HepG2 (cell line): ENCODE measurements around the gene MIDN. TPM values are rescaled to one million over a fixed set of nuclear protein-coding genes. Genes with fewer than 3 reads are reported as not detected.

Source experiments
- FOXM1 ChIP-seq: sonication (generic); formaldehyde crosslinking; IDR thresholded peaks from 2 replicates; pipeline ENCODE4 v1.5.0; 2020; ENCODE audit warnings: missing genetic modification reagents
- HHEX ChIP-seq: IDR thresholded peaks from 2 replicates; pipeline ENCODE4 v1.6.1; 2016; ENCODE audit warnings: control low read depth
- JUN ChIP-seq: sonication (generic); formaldehyde crosslinking; IDR thresholded peaks from 2 replicates; pipeline ENCODE4 v1.4.0; 2020; ENCODE audit warnings: mild to moderate bottlenecking, missing genetic modification reagents
- KLF13 ChIP-seq: sonication (generic); formaldehyde crosslinking; IDR thresholded peaks from 2 replicates; pipeline ENCODE4 v1.4.0; 2020; ENCODE audit warnings: mild to moderate bottlenecking, missing genetic modification reagents
- NRL ChIP-seq: sonication (generic); formaldehyde crosslinking; IDR thresholded peaks from 2 replicates; pipeline ENCODE4 v1.5.0; 2020; ENCODE audit warnings: missing genetic modification reagents, mild to moderate bottlenecking, moderate library complexity, borderline replicate concordance
- POGZ ChIP-seq: sonication (generic); formaldehyde crosslinking; IDR thresholded peaks from 2 replicates; pipeline ENCODE4 v1.4.0; 2020; ENCODE audit warnings: mild to moderate bottlenecking, missing genetic modification reagents
- PTBP1 ChIP-seq: fragments of 200-400 bp; formaldehyde crosslinking; IDR thresholded peaks from 2 replicates; pipeline ENCODE4 v1.6.1; 2018; ENCODE audit warnings: low read length, low read depth; ENCODE audit not compliant: poor library complexity, severe bottlenecking
- SAP130 ChIP-seq: IDR thresholded peaks from 2 replicates; pipeline ENCODE4 v1.6.1; 2016; ENCODE audit warnings: low read depth
- SMARCC2 ChIP-seq: fragments of 450-650 bp; IDR thresholded peaks from 2 replicates; pipeline ENCODE4 v1.6.1; 2017; ENCODE audit warnings: antibody characterized with exemption, mild to moderate bottlenecking
- SMC3 ChIP-seq: IDR thresholded peaks from 2 replicates; pipeline ENCODE4 v1.6.1; 2011; ENCODE audit warnings: low read length, improper control_type of control experiment
- ZBTB8A ChIP-seq: sonication (generic); formaldehyde crosslinking; IDR thresholded peaks from 2 replicates; pipeline ENCODE4 v1.4.0; 2020; ENCODE audit warnings: mild to moderate bottlenecking, low read depth, missing genetic modification reagents, borderline replicate concordance
- ZNF224 ChIP-seq: sonication (generic); formaldehyde crosslinking; IDR thresholded peaks from 2 replicates; pipeline ENCODE4 v1.5.0; 2020; ENCODE audit warnings: mild to moderate bottlenecking, missing genetic modification reagents
- ZNF317 ChIP-seq: sonication (generic); formaldehyde crosslinking; IDR thresholded peaks from 2 replicates; pipeline ENCODE4 v1.5.0; 2020; ENCODE audit warnings: mild to moderate bottlenecking, missing genetic modification reagents
- ZNF329 ChIP-seq: sonication (generic); formaldehyde crosslinking; IDR thresholded peaks from 2 replicates; pipeline ENCODE4 v1.9.0; 2021; ENCODE audit warnings: low read depth, mild to moderate bottlenecking, missing genetic modification reagents
- ZNF737 ChIP-seq: sonication (generic); formaldehyde crosslinking; IDR thresholded peaks from 2 replicates; pipeline ENCODE4 v1.5.0; 2020; ENCODE audit warnings: missing genetic modification reagents, mild to moderate bottlenecking, borderline replicate concordance
- polyA plus RNA-seq, 8 experiments: library from polyadenylated mRNA; depleted of rRNA in 3 of 8; stranded (reverse) in 7 of 8; unstranded in 1 of 8; fragments of >200 nt; fragmentation: Illumina TruSeq in 4 of 8; extraction: Trizol in 4 of 8; gene quantifications; 2 replicates each; pipeline versions ENCODE4 v1.2.1 to v1.2.3, GENCODE V29; 2011 to 2016; ENCODE audit warnings: low read depth in 4 of 8, missing spikeins in 1 of 8, mixed read lengths in 1 of 8; ENCODE audit not compliant: insufficient read depth in 1 of 8
- total RNA-seq, 5 experiments: library from RNA; depleted of rRNA; stranded (reverse); fragments of >200 nt; fragmentation: Illumina TruSeq; extraction: Trizol; gene quantifications; 2 replicates each; pipeline ENCODE4 v1.2.3, GENCODE V29; 2016; ENCODE audit warnings: low read depth in 1 of 5
- TF ChIP-seq, protein P1 (sequence below): sonication (generic); formaldehyde crosslinking; IDR thresholded peaks from 2 replicates; pipeline ENCODE4 v1.4.0; 2020; ENCODE audit warnings: mild to moderate bottlenecking, low read depth, missing genetic modification reagents
- TF ChIP-seq, protein P2 (sequence below): IDR thresholded peaks from 2 replicates; pipeline ENCODE4 v1.6.1; 2016; ENCODE audit warnings: low read depth
- TF ChIP-seq, protein P3 (sequence below): sonication (generic); formaldehyde crosslinking; IDR thresholded peaks from 2 replicates; pipeline ENCODE4 v1.5.1; 2020; ENCODE audit warnings: mild to moderate bottlenecking, missing genetic modification reagents, moderate library complexity
- TF ChIP-seq, protein P4 (sequence below): sonication (generic); formaldehyde crosslinking; IDR thresholded peaks from 2 replicates; pipeline ENCODE4 v1.8.1; 2023; ENCODE audit warnings: missing genetic modification reagents, inconsistent platforms, borderline replicate concordance
- TF ChIP-seq, protein P5 (sequence below): sonication (generic); formaldehyde crosslinking; IDR thresholded peaks from 2 replicates; pipeline ENCODE4 v1.5.0; 2020; ENCODE audit warnings: mild to moderate bottlenecking, low read depth, missing genetic modification reagents, borderline replicate concordance
- TF ChIP-seq, protein P6 (sequence below): sonication (generic); formaldehyde crosslinking; IDR thresholded peaks from 2 replicates; pipeline ENCODE4 v1.8.0; 2023; ENCODE audit warnings: mild to moderate bottlenecking, missing genetic modification reagents

MIDN gene
- total and polyA plus RNA-seq, 2 of the 13 experiments (the other 11 are each of a cell fraction or from before 2014, with no cell fraction given), result 8.4 to 18.0 TPM

DNA sequence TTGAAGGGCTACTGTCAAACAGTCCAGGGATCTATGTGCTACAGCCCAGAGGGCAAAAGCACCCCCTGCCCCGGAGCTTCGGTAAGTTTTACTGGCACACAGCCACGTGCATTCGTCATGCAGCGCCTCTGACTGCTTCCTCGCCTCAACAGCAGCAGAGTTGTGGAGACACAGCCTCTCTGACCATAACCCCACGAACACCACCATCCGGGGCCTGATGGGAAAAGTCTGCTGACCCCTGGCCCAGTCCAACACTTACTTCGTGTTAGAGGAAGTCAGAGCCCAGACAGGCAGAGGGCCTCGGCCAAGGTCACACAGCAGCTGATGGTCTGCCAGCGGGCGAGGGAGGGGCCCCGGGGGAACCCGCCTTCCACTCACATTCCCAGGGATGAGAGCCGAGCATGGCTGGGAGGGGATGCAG is 15.7 kb upstream of the MIDN start (continued):
- TF ChIP-seq, protein P1, sequence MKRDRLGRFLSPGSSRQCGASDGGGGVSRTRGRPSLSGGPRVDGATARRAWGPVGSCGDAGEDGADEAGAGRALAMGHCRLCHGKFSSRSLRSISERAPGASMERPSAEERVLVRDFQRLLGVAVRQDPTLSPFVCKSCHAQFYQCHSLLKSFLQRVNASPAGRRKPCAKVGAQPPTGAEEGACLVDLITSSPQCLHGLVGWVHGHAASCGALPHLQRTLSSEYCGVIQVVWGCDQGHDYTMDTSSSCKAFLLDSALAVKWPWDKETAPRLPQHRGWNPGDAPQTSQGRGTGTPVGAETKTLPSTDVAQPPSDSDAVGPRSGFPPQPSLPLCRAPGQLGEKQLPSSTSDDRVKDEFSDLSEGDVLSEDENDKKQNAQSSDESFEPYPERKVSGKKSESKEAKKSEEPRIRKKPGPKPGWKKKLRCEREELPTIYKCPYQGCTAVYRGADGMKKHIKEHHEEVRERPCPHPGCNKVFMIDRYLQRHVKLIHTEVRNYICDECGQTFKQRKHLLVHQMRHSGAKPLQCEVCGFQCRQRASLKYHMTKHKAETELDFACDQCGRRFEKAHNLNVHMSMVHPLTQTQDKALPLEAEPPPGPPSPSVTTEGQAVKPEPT (CRISPR knock-in tag), result no peak
- TF ChIP-seq SMC3, result no peak
- no peak for TF ChIP-seq HHEX (CRISPR knock-in tag)
- TF ChIP-seq ZNF224, result no peak
- TF ChIP-seq SMARCC2, result no peak
- no peak for TF ChIP-seq JUN (CRISPR knock-in tag)
- no peak for TF ChIP-seq ZBTB8A (CRISPR knock-in tag)
- TF ChIP-seq, protein P2, sequence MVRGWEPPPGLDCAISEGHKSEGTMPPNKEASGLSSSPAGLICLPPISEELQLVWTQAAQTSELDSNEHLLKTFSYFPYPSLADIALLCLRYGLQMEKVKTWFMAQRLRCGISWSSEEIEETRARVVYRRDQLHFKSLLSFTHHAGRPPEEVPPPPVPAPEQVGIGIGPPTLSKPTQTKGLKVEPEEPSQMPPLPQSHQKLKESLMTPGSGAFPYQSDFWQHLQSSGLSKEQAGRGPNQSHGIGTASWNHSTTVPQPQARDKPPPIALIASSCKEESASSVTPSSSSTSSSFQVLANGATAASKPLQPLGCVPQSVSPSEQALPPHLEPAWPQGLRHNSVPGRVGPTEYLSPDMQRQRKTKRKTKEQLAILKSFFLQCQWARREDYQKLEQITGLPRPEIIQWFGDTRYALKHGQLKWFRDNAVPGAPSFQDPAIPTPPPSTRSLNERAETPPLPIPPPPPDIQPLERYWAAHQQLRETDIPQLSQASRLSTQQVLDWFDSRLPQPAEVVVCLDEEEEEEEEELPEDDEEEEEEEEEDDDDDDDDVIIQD (CRISPR knock-in tag), result no peak
- no peak for TF ChIP-seq ZNF317 (CRISPR knock-in tag)
- no peak for TF ChIP-seq NRL
- TF ChIP-seq, protein P3, sequence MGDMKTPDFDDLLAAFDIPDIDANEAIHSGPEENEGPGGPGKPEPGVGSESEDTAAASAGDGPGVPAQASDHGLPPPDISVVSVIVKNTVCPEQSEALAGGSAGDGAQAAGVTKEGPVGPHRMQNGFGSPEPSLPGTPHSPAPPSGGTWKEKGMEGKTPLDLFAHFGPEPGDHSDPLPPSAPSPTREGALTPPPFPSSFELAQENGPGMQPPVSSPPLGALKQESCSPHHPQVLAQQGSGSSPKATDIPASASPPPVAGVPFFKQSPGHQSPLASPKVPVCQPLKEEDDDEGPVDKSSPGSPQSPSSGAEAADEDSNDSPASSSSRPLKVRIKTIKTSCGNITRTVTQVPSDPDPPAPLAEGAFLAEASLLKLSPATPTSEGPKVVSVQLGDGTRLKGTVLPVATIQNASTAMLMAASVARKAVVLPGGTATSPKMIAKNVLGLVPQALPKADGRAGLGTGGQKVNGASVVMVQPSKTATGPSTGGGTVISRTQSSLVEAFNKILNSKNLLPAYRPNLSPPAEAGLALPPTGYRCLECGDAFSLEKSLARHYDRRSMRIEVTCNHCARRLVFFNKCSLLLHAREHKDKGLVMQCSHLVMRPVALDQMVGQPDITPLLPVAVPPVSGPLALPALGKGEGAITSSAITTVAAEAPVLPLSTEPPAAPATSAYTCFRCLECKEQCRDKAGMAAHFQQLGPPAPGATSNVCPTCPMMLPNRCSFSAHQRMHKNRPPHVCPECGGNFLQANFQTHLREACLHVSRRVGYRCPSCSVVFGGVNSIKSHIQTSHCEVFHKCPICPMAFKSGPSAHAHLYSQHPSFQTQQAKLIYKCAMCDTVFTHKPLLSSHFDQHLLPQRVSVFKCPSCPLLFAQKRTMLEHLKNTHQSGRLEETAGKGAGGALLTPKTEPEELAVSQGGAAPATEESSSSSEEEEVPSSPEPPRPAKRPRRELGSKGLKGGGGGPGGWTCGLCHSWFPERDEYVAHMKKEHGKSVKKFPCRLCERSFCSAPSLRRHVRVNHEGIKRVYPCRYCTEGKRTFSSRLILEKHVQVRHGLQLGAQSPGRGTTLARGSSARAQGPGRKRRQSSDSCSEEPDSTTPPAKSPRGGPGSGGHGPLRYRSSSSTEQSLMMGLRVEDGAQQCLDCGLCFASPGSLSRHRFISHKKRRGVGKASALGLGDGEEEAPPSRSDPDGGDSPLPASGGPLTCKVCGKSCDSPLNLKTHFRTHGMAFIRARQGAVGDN (CRISPR knock-in tag), result peak; percentile 80
- no peak for TF ChIP-seq FOXM1 (CRISPR knock-in tag)
- TF ChIP-seq, protein P4, sequence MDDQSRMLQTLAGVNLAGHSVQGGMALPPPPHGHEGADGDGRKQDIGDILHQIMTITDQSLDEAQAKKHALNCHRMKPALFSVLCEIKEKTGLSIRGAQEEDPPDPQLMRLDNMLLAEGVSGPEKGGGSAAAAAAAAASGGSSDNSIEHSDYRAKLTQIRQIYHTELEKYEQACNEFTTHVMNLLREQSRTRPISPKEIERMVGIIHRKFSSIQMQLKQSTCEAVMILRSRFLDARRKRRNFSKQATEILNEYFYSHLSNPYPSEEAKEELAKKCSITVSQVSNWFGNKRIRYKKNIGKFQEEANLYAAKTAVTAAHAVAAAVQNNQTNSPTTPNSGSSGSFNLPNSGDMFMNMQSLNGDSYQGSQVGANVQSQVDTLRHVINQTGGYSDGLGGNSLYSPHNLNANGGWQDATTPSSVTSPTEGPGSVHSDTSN (CRISPR knock-in tag), result no peak
- TF ChIP-seq ZNF737 (CRISPR knock-in tag), result no peak
- TF ChIP-seq, protein P5, sequence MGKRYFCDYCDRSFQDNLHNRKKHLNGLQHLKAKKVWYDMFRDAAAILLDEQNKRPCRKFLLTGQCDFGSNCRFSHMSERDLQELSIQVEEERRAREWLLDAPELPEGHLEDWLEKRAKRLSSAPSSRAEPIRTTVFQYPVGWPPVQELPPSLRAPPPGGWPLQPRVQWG (CRISPR knock-in tag), result no peak
- TF ChIP-seq, protein P6, sequence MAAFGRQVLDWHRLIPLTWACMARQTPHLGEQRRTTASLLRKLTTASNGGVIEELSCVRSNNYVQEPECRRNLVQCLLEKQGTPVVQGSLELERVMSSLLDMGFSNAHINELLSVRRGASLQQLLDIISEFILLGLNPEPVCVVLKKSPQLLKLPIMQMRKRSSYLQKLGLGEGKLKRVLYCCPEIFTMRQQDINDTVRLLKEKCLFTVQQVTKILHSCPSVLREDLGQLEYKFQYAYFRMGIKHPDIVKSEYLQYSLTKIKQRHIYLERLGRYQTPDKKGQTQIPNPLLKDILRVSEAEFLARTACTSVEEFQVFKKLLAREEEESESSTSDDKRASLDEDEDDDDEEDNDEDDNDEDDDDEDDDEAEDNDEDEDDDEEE (CRISPR knock-in tag), result no peak
- peak; percentile 36; the same call in 1 of the 2 replicates for TF ChIP-seq SAP130 (CRISPR knock-in tag)
- 0 out of 2 replicates have a peak, but pooled peaks have one; percentile 28 for TF ChIP-seq POGZ (CRISPR knock-in tag)
- TF ChIP-seq PTBP1, result no peak
- no peak for TF ChIP-seq KLF13 (CRISPR knock-in tag)
- TF ChIP-seq ZNF329 (CRISPR knock-in tag), result no peak
